Ishikawa (cell line): ENCODE results near the gene APPL2.

ENCODE experiments used
- CEBPB ChIP-seq: IDR thresholded peaks from 2 replicates; pipeline ENCODE4 v1.6.1; 2012
- CREB1 ChIP-seq: IDR thresholded peaks from 2 replicates; pipeline ENCODE4 v1.6.1; 2012; ENCODE audit warnings: low read depth
- EGR1 ChIP-seq: IDR thresholded peaks from 2 replicates; pipeline ENCODE4 v1.6.1; 2012
- EP300 ChIP-seq: IDR thresholded peaks from 2 replicates; pipeline ENCODE4 v1.6.1; 2012; ENCODE audit warnings: borderline replicate concordance
- FOXM1 ChIP-seq: IDR thresholded peaks from 2 replicates; pipeline ENCODE4 v1.6.1; 2012; ENCODE audit warnings: low read depth, borderline replicate concordance
- MAX ChIP-seq: IDR thresholded peaks from 2 replicates; pipeline ENCODE4 v1.6.1; 2012
- NFIC ChIP-seq: IDR thresholded peaks from 2 replicates; pipeline ENCODE4 v1.6.1; 2012
- RAD21 ChIP-seq: IDR thresholded peaks from 2 replicates; pipeline ENCODE4 v1.6.1; 2012; ENCODE audit warnings: low read depth
- REST ChIP-seq: IDR thresholded peaks from 2 replicates; pipeline ENCODE4 v1.6.1; 2012; ENCODE audit warnings: low read depth, mild to moderate bottlenecking
- TAF1 ChIP-seq: IDR thresholded peaks from 2 replicates; pipeline ENCODE4 v1.6.1; 2012; ENCODE audit warnings: low read depth, mild to moderate bottlenecking
- TCF12 ChIP-seq: IDR thresholded peaks from 2 replicates; pipeline ENCODE4 v1.6.1; 2012; ENCODE audit warnings: low read depth
- TEAD4 ChIP-seq: IDR thresholded peaks from 2 replicates; pipeline ENCODE4 v1.6.1; 2012
- USF1 ChIP-seq: IDR thresholded peaks from 2 replicates; pipeline ENCODE4 v1.6.1; 2012
- YY1 ChIP-seq: IDR thresholded peaks from 2 replicates; pipeline ENCODE4 v1.6.1; 2012; ENCODE audit warnings: low read depth
- ZBTB7A ChIP-seq: IDR thresholded peaks from 2 replicates; pipeline ENCODE4 v1.6.1; 2012; ENCODE audit warnings: low read depth

The APPL2 gene

GRCh38 chr12:105177208-105177607, 58.8 kb downstream of the APPL2 start:
- TF ChIP-seq TCF12 (no peak), TAF1 (no peak), EP300 (no peak), RAD21 (no peak), ZBTB7A (no peak), FOXM1 (no peak), MAX (no peak), EGR1 (no peak), NFIC (no peak), CEBPB (no peak), CREB1 (no peak), TEAD4 (no peak), REST (no peak), YY1 (no peak)

GRCh38 chr12:105175397-105175990, 60.5 kb downstream of the APPL2 start:
- TF ChIP-seq CEBPB, result no peak
- no peak for TF ChIP-seq YY1
- no peak for TF ChIP-seq RAD21
- TF ChIP-seq ZBTB7A, result no peak
- TF ChIP-seq NFIC, result no peak
- no peak for TF ChIP-seq TAF1
- no peak for TF ChIP-seq EGR1
- TF ChIP-seq MAX, result no peak
- TF ChIP-seq USF1, result no peak
- TF ChIP-seq TEAD4, result no peak
- no peak for TF ChIP-seq TCF12
- no peak for TF ChIP-seq CREB1
- no peak for TF ChIP-seq REST
- TF ChIP-seq EP300, result no peak
- no peak for TF ChIP-seq FOXM1

GRCh38 chr12:105171691-105172436, 64.1 kb downstream of the APPL2 start:
- TF ChIP-seq USF1 (no peak), YY1 (no peak), EP300 (no peak), EGR1 (no peak), TEAD4 (no peak), CREB1 (no peak), MAX (no peak), REST (no peak), TAF1 (no peak), ZBTB7A (no peak), RAD21 (no peak)

GRCh38 chr12:105170139-105170538, 65.8 kb downstream of the APPL2 start:
- TF ChIP-seq CREB1 (no peak), MAX (no peak), TCF12 (no peak), EGR1 (no peak), EP300 (no peak), YY1 (no peak)
